GM12872 (cell line): ENCODE results near the gene EGFL7.

Experiments
- TF ChIP-seq, protein P1 (sequence below): IDR thresholded peaks from 3 replicates; pipeline ENCODE4 v1.5.1; 2011; ENCODE audit warnings: low read depth, mild to moderate bottlenecking, low read length, moderate library complexity; ENCODE audit not compliant: insufficient read depth

The EGFL7 gene

DNA sequence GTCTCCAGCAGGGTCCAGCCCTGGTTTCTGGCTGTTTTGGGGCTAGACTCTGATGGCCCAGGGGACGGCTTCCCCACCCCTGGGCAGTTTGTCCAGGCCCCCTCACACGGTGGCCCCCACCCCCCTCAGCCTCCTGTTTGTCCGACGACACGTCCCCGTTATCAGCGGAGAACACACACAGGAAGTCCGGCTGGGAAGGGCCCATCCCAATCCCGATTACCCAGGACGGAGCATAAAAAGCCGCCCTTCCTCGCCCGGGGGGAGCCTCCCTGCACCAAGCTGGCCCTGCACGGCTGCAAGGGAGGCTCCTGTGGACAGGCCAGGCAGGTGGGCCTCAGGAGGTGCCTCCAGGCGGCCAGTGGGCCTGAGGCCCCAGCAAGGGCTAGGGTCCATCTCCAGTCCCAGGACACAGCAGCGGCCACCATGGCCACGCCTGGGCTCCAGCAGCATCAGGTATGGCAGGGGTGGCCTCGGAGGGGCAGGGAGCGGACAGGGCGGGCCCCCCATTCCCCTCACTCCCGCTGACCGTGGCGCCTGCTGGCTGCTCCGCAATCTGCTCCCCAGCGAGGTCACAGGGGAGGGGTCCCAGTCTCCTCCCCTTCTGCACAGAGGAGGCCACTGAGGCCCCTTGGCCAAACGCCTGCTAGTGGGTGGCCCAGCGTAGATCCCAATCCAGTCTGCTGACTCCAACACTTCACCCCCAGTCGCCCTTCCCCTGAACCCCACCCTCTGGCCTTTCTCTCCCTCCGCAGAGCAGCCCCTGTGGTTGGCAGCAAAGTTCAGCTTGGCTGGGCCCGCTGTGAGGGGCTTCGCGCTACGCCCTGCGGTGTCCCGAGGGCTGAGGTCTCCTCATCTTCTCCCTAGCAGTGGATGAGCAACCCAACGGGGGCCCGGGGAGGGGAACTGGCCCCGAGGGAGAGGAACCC is at the start of gene EGFL7:
Gene EGFL7, plus strand, starts transcription at position 261 of the 926 bp plus-strand sequence. CDS start 5,367 bp downstream, outside the sequence.
- TF ChIP-seq, protein P1, sequence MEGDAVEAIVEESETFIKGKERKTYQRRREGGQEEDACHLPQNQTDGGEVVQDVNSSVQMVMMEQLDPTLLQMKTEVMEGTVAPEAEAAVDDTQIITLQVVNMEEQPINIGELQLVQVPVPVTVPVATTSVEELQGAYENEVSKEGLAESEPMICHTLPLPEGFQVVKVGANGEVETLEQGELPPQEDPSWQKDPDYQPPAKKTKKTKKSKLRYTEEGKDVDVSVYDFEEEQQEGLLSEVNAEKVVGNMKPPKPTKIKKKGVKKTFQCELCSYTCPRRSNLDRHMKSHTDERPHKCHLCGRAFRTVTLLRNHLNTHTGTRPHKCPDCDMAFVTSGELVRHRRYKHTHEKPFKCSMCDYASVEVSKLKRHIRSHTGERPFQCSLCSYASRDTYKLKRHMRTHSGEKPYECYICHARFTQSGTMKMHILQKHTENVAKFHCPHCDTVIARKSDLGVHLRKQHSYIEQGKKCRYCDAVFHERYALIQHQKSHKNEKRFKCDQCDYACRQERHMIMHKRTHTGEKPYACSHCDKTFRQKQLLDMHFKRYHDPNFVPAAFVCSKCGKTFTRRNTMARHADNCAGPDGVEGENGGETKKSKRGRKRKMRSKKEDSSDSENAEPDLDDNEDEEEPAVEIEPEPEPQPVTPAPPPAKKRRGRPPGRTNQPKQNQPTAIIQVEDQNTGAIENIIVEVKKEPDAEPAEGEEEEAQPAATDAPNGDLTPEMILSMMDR: no peak

DNA sequence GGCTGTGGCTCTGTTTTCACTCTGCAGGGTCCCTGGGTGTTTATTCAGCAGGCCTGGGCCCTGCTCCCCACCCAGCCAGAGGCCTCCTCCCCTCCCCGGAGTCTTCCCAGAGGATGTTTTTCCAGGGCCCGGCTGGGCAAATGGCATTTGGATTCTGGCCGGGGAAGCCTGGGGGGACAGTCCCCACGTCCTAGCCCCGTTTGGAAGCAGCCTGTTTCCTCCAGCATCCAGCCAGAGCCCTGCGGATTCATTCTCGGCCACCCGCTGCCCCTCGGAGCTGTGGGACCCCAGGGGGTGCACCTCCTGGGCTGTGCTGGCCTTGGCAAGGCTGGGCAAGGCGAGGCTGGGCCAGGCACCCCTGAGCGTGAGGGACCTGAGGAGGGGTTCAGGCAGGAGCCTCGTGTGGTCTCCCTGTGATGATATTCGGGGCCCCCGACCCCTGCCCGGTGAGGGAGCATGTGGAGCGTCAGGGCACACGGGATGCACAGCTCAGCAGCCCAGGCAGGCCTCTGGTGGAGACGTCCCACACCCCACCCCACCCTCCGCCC is 48.8 kb upstream of the EGFL7 start:
- TF ChIP-seq, protein P1: no peak

DNA sequence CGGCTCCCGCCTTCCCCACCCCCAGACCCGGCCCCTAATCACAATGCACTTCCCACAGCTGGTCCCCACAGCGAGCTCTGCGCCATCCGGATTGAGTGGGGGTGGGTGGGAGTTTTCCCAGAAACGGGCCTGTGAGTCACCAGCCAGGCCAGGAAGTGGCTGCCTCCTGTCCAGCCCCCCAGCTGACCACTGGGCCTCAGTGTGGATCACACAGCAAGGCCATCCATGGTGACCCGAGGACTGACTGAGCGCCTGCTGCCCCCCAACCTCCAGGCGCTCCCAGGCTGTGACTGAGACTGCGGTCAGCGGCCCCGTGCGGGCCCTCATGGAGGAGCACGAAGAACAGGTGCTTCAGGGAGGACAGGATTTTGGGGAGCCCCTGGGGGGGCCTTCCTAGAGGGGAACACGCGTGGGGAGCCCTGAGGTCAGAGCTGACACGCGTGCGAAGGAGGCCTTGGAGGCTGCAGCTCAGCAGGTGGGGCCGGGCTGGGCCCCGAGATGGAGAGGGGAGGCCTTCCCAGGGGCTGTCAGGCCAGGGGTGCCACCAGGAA is 48.3 kb upstream of the EGFL7 start:
- TF ChIP-seq, protein P1: no peak

DNA sequence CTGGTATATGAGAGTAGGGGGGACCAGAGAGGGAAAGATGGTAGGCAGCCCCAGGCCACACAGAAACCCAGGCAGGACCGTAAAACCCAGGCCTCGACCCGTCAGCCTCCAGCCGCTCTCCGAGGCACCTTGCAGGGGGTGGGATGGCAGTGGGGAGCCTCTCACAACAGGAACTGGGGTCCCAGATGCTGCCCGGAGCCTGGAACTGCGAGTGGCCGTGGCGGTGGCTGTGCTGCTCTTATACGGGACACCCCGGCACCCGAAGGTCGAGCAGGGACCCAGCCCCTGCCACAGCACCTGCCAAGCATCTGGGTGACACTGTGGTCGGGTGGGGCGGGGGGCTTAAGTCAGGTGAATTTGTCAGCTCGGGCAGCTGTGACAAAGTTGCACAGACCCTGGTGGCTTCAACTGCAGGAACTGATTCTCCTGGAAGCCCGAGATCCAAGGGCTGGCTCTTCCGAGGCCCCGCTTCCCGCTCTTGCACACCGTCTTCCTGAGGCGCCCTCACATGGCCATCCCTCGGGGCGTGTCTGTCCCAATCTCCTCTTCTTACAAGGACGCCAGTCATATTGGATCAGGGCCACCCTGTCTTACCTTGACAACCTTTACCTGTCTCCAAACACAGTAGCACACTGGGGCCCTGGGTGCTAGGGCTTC is 47.6 kb upstream of the EGFL7 start:
- TF ChIP-seq, protein P1: no peak

DNA sequence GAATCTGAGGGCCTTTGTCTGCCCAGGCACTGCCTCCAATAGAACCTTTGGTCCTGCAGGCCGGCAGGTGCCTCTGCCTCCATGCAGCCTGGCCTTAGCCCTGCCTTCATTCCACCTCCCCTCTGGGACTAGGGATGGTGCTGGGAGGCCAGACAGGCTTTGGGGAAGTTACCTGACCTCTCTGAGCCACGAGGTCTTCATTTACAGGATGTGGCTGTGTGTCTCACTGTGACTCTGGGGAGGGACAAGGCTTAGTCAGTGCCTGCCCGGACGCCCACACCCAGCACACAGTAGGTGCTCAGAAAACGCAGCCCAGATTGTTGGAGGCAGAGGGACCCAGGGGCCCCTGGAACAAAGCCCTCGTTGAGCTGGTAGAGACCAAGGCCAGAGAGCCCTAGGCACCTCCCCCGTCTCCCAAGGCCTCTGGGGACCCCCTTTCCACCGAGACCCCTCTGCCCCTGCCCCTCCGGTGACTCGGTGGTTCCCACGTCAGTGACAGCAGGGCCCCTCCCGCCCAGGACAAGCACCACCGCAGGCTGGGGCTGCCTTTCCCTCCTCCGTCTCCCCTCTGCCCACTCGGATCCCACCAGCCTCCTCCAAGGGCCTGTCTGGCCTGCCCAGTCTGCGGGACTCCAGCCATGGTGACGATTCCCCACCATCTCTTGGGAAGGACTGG is 46.9 kb upstream of the EGFL7 start:
- TF ChIP-seq, protein P1: no peak

DNA sequence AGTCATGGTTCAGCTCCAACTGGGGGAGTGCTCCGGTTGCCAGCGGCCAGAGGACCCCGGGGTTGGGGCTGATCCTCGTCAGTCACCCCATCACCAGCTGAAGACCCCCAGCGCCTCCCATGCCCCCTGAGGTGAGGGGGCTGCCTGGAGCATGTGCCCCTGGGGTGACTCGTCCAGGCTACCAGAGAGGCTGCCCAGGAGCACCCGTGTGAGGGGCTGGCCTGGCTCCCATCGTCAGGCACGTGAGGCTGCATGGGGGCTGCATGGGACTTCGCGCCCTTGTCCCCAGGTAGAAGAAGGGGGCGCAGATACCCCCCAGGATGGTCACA is 46.4 kb upstream of the EGFL7 start:
- TF ChIP-seq, protein P1: no peak
